ENCODE data around the gene GIMAP6.
"Not testable (repeated sequence)": the region's sequence is repeated elsewhere in the genome, so short reads cannot be mapped to it uniquely, and the experiment has no call there.

GIMAP6 gene

DNA sequence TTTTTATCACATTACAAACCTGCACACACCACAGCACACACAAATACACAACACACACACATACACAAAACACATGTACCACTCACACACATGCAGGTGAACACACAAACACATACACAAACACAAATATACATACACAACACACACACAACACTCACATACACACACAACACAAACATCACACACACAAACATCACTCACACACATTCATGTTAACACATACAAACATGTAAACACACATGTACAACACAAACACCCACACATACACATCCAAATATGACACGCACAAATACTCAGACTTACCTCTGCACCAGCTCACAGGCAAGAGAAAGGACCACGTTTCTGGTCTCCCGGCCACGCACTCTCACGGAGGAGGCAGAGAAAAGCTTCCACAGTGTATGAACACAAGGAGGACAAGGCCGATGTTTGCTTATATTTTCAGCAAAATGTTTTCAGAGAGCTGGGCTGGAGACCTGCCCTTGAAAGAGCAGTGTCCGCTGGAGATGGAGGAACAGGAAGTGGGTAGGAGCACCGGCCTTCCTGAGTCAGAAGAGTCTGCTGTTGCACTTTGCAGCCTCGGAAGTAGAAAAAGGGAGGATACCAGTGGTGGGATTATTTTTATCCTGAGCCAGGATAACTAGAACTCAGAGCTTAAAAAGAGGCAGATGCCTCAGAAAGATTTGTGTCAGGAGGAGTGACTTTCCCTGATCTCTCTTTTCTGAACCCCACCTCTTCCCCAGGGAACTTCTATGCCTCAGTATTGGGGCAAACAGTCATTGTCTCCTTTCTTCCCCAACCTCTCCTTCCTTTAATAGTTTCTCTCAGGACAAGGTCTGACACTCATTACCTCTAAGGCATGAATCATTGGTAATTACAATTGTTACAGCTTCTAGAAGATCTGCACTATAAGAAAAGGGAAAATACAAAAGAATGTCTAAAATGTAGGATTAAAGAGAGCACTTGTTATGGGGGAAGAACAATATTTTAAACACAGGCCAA lies at the start of gene GIMAP6:
Gene GIMAP6 (minus strand): TSS at position 520 of the 999 bp plus-strand sequence. CDS start 2,243 bp downstream, outside the sequence.
- DNase-seq: peak; percentile 71

GRCh38 chr7:150680364-150680763 lies 48.2 kb upstream of the GIMAP6 start:
- not testable (repeated sequence) for DNase-seq

- not testable (repeated sequence) for DNase-seq
Observed at GRCh38 chr7:150678601-150679000, 46.4 kb upstream of the GIMAP6 start.

- DNase-seq: not testable (repeated sequence)
Observed at GRCh38 chr7:150676854-150677253, 44.7 kb upstream of the GIMAP6 start.

DNA sequence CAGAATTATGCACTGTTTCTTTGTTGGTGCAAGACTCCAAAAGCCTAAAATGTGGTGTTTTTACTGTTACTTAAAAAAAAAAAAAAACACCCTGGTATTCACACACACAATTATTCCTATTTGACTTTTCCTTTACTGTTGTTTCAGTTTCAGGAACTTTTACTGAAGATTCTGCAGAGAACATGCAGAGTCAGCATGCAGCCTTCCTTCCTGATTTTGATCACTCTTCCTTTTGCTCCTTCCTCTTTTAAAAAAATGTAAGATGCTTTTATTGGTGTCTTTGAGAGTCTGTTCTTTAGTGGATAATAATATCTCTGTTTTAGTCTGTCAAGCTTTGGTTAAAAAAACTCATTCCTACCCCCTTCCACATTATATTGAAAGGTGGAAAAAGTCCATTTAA lies 44.1 kb upstream of the GIMAP6 start:
- DNase-seq: peak; percentile 55

- no peak for DNase-seq
Observed at GRCh38 chr7:150675714-150676113, 43.5 kb upstream of the GIMAP6 start.

DNA sequence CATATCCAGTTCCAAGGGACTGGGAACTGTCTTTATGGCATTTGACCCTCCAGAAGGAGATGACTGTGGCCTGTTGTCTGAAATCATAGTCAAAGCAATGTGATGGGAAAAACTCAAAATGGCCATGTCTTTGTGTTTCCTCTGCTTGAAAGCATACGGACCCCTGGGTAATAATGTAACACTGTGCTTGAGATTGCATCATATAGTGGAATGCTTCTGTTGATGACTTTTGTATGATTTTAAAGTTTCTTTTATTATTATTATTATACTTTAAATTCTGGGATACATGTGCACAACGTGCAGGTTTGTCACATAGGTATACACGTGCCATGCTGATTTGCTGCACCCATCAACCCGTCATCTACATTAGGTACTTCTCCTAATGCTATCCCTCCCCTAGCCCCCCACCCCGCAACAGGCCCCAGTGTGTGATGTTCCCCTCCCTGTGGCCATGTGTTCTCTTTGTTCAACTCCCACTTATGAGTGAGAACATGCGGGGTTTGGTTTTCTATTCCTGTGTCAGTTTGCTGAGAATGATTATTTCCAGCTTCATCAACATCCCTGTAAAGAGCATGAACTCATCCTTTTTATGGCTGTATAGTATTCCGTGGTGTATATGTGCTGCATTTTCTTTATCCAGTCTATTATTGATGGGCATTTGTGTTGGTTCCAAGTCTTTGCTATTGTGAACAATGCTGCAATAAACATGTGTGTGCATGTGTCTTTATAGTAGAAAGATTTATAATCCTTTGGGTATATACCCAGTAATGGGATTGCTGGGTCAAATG lies 39.8 kb upstream of the GIMAP6 start:
- not testable (repeated sequence) for DNase-seq

DNA sequence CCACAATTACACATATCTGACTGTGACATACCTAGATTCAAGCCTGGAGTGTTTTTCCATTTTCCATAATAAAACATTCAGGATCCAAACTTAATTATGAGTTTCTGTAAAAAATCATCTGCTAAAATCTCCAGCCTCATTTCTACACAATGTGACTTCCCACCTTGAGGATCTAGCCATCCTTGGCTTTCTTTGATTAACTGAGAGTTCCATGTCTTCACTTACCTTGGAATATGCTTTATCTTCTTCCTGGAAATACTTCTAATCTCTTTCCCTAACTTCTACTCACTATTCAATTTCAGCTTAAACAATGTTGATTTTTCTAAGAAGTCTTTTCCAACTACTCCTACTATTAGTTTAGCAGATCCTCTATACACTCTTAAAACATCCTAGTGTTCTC lies 36.8 kb upstream of the GIMAP6 start:
- DNase-seq: no peak

- no peak for DNase-seq
Observed at GRCh38 chr7:150668472-150668911, 36.3 kb upstream of the GIMAP6 start.

- peak; percentile 43 for DNase-seq
Observed at GRCh38 chr7:150666412-150666811, 34.2 kb upstream of the GIMAP6 start.

DNA sequence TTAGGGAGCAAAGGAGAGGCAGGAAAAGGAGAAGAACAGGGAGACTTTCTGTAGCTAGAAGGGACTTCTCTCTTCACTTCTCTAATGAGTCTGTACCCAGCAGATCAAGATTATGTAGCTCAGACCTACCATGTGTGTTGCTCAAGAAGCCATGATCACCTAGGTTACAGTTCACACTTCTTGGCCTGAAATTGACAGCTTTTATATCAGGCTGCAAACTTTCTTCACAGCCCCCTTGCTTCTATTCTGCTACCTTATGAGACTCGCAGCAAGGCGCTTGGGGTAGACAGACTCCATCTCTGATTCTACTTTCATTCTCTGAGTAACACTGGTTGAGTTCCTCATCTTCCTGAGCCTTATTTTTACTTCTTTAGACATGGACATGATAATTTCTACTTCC lies 33.7 kb upstream of the GIMAP6 start:
- DNase-seq: peak; percentile 65

- no peak for DNase-seq
Observed at GRCh38 chr7:150665089-150665748, 33.0 kb upstream of the GIMAP6 start.

GRCh38 chr7:150663802-150664494 lies 31.8 kb upstream of the GIMAP6 start:
- no peak for DNase-seq

DNA sequence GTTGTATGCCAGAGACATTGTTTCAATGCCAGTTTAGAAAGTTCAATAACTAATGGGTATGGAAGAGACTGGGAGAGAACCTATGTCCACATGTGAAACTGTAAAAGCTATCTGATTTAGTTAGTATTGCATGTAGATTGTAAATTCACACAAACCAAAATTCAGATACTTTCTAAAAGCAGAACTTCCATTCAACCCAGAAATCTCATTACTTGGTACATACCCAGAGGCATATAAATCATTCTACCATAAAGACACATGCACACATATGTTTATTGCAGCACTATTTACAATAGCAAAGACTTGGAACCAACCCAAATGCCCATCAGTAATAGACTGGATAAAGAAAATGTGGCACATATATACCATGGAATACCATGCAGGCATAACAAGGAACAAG lies 30.6 kb upstream of the GIMAP6 start:
- not testable (repeated sequence) for DNase-seq

DNA sequence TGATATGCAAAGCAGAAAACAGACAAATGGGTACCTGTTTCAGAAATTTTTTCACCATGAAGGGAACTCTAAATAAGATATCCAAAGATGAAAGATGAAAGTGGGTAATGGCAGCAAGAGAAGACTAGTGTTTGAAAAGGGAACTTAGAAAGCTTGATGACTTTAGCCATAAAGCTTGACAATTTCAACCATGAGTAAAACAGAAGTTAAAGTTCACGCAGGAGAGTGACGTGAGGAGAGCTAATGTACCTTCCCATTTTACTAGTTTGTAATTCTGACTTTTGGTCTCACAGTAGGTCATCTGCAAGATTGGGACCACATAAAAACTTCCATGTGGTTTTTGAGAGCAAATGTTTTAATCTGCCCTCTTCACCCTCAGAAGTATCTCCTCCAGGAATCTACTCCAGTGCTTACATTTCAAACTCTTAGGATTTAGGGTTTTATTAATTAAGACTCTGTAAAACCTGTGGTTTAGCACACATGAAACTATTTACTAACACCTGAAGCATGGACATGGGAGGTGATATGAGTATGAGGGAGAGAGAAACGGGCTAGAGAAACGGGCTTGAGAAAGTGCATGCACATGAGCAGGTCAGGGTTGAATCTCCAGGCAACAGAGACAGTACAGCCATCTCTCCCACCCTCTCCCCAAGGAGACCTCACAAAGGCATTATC lies 28.9 kb upstream of the GIMAP6 start:
- no peak for DNase-seq

- no peak for DNase-seq
Observed at GRCh38 chr7:150657526-150657925, 25.3 kb upstream of the GIMAP6 start.

DNA sequence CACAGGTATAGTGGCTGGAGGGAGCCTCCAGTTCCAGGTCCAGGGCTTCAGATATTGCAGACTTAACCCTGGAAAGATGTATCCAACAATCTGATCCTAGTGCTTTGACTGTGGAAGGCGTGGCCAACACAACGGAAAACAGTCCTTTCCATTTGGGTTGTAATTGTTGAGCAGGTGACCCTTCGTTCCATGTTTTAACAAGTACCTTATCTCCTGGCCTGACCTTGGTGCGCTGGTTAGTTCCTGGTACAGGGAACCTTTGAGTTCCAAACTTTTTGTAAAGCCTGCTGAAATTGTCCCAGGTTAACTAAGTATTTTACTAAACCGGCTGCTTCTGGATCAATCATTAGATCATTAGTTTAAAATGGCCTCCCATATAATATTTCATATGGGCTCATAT lies 23.9 kb upstream of the GIMAP6 start:
- DNase-seq: no peak

DNA sequence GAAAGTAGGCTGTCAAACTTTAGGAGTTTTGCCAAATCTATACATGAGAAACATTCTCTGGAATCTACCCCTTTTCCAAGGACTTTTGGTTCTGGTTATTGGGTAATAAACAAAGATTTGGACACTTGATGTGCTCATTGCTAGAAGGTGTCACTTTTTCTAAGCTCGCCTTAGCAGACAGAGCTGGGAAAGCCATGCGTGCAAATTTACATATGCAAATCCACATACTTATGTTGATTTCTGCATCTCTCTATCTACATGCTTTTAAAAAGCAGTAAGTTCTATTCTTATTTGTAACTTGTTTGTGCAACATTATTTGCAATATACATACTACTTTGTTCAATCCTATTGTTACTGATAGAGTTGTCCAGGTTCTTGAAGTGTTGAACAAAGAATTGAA lies 22.5 kb upstream of the GIMAP6 start:
- no peak for DNase-seq

- no peak for DNase-seq
Observed at GRCh38 chr7:150649080-150649385, 16.8 kb upstream of the GIMAP6 start.

- no peak for DNase-seq
Observed at GRCh38 chr7:150648353-150649079, 16.3 kb upstream of the GIMAP6 start.
